ENCODE measurements around the gene REN.

GRCh38 chr1:204206121-204206520 is 40.0 kb upstream of the REN start:
- TF ChIP-seq EZH2 (IDR thresholded peaks at IDR 0.05; ENCODE audit: insufficient read depth, poor library complexity, severe bottlenecking), result no peak
- no peak for TF ChIP-seq EZH2phosphoT487 (IDR thresholded peaks at IDR 0.05; ENCODE audit: insufficient read depth, low read depth)

Measured in GM23248 (cell line).